Spleen (tissue), 11 donors: ENCODE data around the gene UBE2V1. TPM values are rescaled to one million over a fixed set of nuclear protein-coding genes. Genes with fewer than 3 reads are reported as not detected.
A peak's percentile ranks its signal among the peaks of the same experiment; 100 is the strongest.

Experiments used
- DNase-seq: peaks from one replicate; pipeline ENCODE4 v3.0.0-alpha.2; 2020
- H3K27ac ChIP-seq, 8 donors: fragments of 200-600 bp; sonication (generic) in 7 of 8; 1 replicate in 4 of 8; 2 replicates in 4 of 8; pipeline versions ENCODE4 v1.5.0 to v1.8.0; 2016 to 2021; ENCODE audit warnings: inconsistent platforms in 4 of 8, mild to moderate bottlenecking in 4 of 8, moderate library complexity in 1 of 8
- H3K27me3 ChIP-seq, 7 donors: fragments of 200-600 bp; sonication (generic) in 6 of 7; replicated peaks in 1 of 7; 1 replicate in 4 of 7; 2 replicates in 3 of 7; pipeline versions ENCODE4 v1.5.0 to v1.8.0; 2016 to 2021; ENCODE audit warnings: inconsistent platforms in 3 of 7, mild to moderate bottlenecking in 1 of 7
- H3K36me3 ChIP-seq, 6 donors: fragments of 200-600 bp; sonication (generic) in 5 of 6; 1 replicate in 4 of 6; 2 replicates in 2 of 6; pipeline versions ENCODE4 v1.5.0 to v1.8.0; 2016 to 2021; ENCODE audit warnings: inconsistent platforms in 2 of 6
- H3K4me1 ChIP-seq, 6 donors: fragments of 200-600 bp; sonication (generic) in 5 of 6; 1 replicate in 3 of 6; 2 replicates in 3 of 6; pipeline versions ENCODE4 v1.5.0 to v1.8.0; 2016 to 2021; ENCODE audit warnings: inconsistent platforms in 3 of 6
- H3K4me3 ChIP-seq, 8 donors: fragments of 200-600 bp; sonication (generic) in 7 of 8; 1 replicate in 4 of 8; 2 replicates in 4 of 8; pipeline versions ENCODE4 v1.5.0 to v1.8.0; 2016 to 2021; ENCODE audit warnings: inconsistent platforms in 4 of 8, mild to moderate bottlenecking in 4 of 8, moderate library complexity in 2 of 8
- H3K9me3 ChIP-seq, 8 donors: fragments of 200-600 bp; sonication (generic) in 7 of 8; 1 replicate in 4 of 8; 2 replicates in 4 of 8; pipeline versions ENCODE4 v1.5.0 to v1.8.0; 2016 to 2021; ENCODE audit warnings: inconsistent platforms in 4 of 8
- CTCF ChIP-seq, 11 experiments: fragments of 200-600 bp in 7 of 11; fragments of 450-650 bp in 4 of 11; sonication (generic) in 4 of 11; IDR thresholded peaks in 8 of 11; conservative IDR thresholded peaks in 3 of 11; 1 replicate in 7 of 11; 2 replicates in 4 of 11; pipeline versions ENCODE4 v1.4.0 to v1.8.0; 2016 to 2021; ENCODE audit warnings: antibody characterized with exemption in 11 of 11, inconsistent platforms in 4 of 11, mild to moderate bottlenecking in 1 of 11
- POLR2A ChIP-seq, 3 donors: fragments of 450-650 bp; IDR thresholded peaks; one replicate each; pipeline ENCODE4 v1.5.1; 2017; ENCODE audit warnings: antibody characterized with exemption in 3 of 3, mild to moderate bottlenecking in 1 of 3
- POLR2AphosphoS5 ChIP-seq, 3 donors: sonication (generic); formaldehyde crosslinking; IDR thresholded peaks; one replicate each; pipeline ENCODE4 v1.5.1; 2017; ENCODE audit warnings: antibody characterized with exemption in 3 of 3
- WGBS, 5 donors: extraction: QIAGEN DNeasy Blood & Tissue Kit in 3 of 5; methylation state at CpG; one replicate each; pipeline versions ENCODE4 v1.1.5 to v1.1.7; 2013 to 2018; 5-methylcytosine and 5-hydroxymethylcytosine counted together
- intact Hi-C: fragments of 100-400 bp; cut with DNase I; formaldehyde crosslinking; loops from one replicate; pipeline ENCODE4 v1.15.0; 2023; ENCODE audit warnings: low total_unique reads
- polyA plus RNA-seq, 3 donors: library from polyadenylated mRNA; stranded (reverse); fragments of 200-250 nt; gene quantifications; one replicate each; pipeline ENCODE4 v1.2.1, GENCODE V29; 2013
- total RNA-seq, 7 donors: library from RNA; depleted of rRNA in 3 of 7; stranded (reverse); fragments of >200 nt in 3 of 7; fragmentation: NEBNext Ultra II Directional in 4 of 7; extraction: Animal tissue kit (Norgen Biotek cat#: 25700) in 4 of 7; gene quantifications; one replicate each; pipeline versions ENCODE4 v1.1.0 to v1.2.1, GENCODE V29; 2016 to 2021
- donor health status: healthy with polysubstance abuse.
- donor health status: DM: no; HTN: no; CAD: no; lungs with moderate emphysema.
- donor health status: DM: no; HTN: no; CAD: no.
- donor health status: Bipolar disorder and iron deficiency.
- donor health status: healthy.
- donor health status: DM: no; HTN: no; CAD: no.
- donor health status: DM: yes; HTN: yes; CAD: no.

Gene UBE2V1
- total and polyA plus RNA-seq, 10 donors, result 62.3 to 140 (median 122) TPM

DNA sequence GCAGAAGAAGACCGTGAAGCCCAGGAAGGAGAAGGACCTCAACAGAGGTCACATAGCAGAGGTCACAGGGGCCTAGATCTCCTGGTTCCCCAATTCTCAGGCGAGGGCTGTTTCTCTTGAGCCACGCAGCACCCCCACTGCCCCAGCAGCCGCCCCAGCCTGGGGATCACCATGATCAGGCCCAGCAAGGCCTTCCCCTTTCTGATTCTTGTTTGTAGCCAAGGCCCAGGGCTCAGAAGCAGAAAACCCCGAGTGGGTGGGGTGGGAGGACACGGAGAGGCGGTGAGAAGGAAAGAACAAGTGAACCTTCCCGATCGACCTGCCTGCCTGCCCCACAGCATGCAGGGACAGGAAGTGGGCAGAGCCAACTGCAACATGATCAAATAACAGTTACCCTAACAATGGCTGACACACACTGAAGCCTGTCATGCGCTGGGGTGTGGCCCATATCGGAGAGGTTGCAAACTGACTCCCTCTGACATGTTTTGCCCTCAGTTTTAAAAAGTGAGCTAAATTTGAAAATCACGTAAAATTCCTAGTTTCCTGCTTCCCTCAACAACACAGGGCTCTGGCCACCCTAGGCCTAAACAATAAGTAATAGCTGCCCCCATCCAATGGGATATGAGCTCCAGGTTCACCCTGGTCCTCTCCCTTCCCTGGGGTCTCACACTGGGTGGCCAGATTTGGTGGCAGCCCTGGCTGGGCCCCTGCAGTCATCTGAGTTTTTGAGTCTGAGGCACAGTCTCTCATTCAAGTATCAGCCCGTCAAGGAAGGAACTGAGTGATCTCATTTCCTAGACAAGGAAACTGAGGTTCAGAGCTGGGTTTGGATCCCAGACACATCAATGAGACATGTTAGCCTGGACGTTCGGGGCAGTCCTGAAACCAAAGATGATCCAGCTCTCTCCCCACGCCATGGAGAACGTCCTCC is 34.0 kb upstream of the UBE2V1 start:
- H3K9me3 ChIP-seq, result no peaks in the 10 kb centered on the region
- peak overlapping the region in 2 of 8 donors; percentile 7 to 48 for H3K4me3 ChIP-seq
- peak; percentile 92 for DNase-seq
- no peaks in the 10 kb centered on the region for H3K27me3 ChIP-seq
- H3K36me3 ChIP-seq, result peaks cover 2 to 61% (median 17%) of the 10 kb centered on the region in 6 donors
- peak overlapping the region; percentile 61 to 92 (median 86) for H3K27ac ChIP-seq
- 20 to 41% (median 21%) methylated on average over 15 to 17 of the region's 17 CpGs for WGBS, 5 donors
- peaks cover 37 to 100% (median 85%) of the 10 kb centered on the region in 6 donors for H3K4me1 ChIP-seq
- no peak for TF ChIP-seq CTCF (IDR thresholded peaks at IDR 0.05 in 8 of 11, conservative IDR thresholded peaks at IDR 0.05 in 3 of 11)
- peak; percentile 72 to 78 (median 72) for TF ChIP-seq POLR2AphosphoS5 (IDR thresholded peaks at IDR 0.05)
- intact Hi-C loops, result no loop called here

DNA sequence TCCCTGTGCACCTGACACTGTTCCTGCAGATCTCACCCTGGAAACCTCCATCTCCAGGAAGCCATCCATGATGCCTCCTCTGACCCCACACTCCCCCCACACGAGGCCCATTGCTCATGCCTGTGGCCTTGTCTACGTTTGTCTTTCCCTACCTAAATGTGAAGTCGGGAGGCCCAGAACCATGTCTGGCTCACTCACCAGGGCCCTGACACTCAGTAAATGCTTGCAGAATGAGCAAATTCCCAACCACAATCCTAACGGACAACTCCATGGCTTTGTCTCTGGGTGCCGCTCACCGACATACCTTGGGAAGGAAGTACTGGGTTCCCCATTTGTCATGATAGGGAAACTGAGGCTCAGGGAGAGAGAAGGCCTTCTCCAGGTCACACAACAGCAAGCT is 33.3 kb upstream of the UBE2V1 start:
- peaks cover 2 to 67% (median 25%) of the 10 kb centered on the region in 6 donors for H3K36me3 ChIP-seq
- peak overlapping the region in 1 of 8 donors; percentile 48 for H3K4me3 ChIP-seq
- no peaks in the 10 kb centered on the region for H3K27me3 ChIP-seq
- H3K27ac ChIP-seq, result peak overlapping the region; percentile 61 to 92 (median 86)
- no peak for TF ChIP-seq POLR2A (IDR thresholded peaks at IDR 0.05)
- TF ChIP-seq CTCF (IDR thresholded peaks at IDR 0.05 in 8 of 11, conservative IDR thresholded peaks at IDR 0.05 in 3 of 11), result no peak
- no peak for TF ChIP-seq POLR2AphosphoS5 (IDR thresholded peaks at IDR 0.05)
- intact Hi-C loops, result no loop called here
- H3K4me1 ChIP-seq, result peaks cover 34 to 100% (median 84%) of the 10 kb centered on the region in 6 donors
- WGBS, 5 donors, result 74 to 84% (median 76%) methylated on average over 6 of the region's 6 CpGs
- DNase-seq, result no peak
- no peaks in the 10 kb centered on the region for H3K9me3 ChIP-seq

- no peaks in the 10 kb centered on the region for H3K27me3 ChIP-seq
- no peaks in the 10 kb centered on the region for H3K9me3 ChIP-seq
- TF ChIP-seq POLR2A (IDR thresholded peaks at IDR 0.05), result no peak
- TF ChIP-seq CTCF (IDR thresholded peaks at IDR 0.05 in 8 of 11, conservative IDR thresholded peaks at IDR 0.05 in 3 of 11), result no peak
- TF ChIP-seq POLR2AphosphoS5 (IDR thresholded peaks at IDR 0.05), result no peak
- intact Hi-C loops, result no loop called here
- WGBS, 5 donors, result 93 to 97% (median 94%) methylated on average over 6 of the region's 6 CpGs
- peaks cover 30 to 100% (median 81%) of the 10 kb centered on the region in 6 donors for H3K4me1 ChIP-seq
- H3K27ac ChIP-seq, result peak overlapping the region in 7 of 8 donors; percentile 76 to 92 (median 86)
- H3K4me3 ChIP-seq, result no peak overlapping the region
- no peak for DNase-seq
- H3K36me3 ChIP-seq, result peaks cover 2 to 67% (median 26%) of the 10 kb centered on the region in 6 donors
Measured at GRCh38 chr20:50145566-50145965, 32.6 kb upstream of the UBE2V1 start.

DNA sequence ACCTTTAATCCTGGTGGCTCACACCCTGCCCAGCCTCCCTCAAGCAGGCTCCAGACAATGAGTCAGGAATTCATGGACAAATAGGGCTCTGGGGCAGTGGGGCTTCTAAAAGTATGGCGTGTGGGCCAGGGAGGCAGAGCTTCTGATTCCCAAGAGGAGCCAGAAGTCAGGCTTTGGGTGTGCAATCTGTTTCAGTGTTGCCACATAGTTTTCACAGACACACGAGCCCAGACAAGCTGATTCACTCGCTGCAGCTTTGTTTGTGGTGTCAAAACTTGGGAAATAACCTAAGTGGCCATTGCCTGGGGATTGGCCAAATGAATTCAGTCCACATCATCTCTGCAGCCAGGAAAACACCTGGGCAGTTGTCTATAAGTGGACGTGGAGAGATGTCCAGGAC is 31.4 kb upstream of the UBE2V1 start:
- no peak for TF ChIP-seq POLR2A (IDR thresholded peaks at IDR 0.05)
- TF ChIP-seq CTCF (IDR thresholded peaks at IDR 0.05 in 8 of 11, conservative IDR thresholded peaks at IDR 0.05 in 3 of 11), result no peak
- TF ChIP-seq POLR2AphosphoS5 (IDR thresholded peaks at IDR 0.05), result no peak
- Histone ChIP-seq H3K9me3 (no peaks in the 10 kb centered on the region), H3K36me3 (peaks cover 2 to 67% (median 28%) of the 10 kb centered on the region in 6 donors), H3K4me3 (no peak overlapping the region), H3K27me3 (no peaks in the 10 kb centered on the region), H3K27ac (peak overlapping the region in 4 of 8 donors; percentile 3 to 90 (median 40)), H3K4me1 (peaks cover 25 to 100% (median 79%) of the 10 kb centered on the region in 6 donors)
- DNase-seq, result no peak
- intact Hi-C loops, result no loop called here
- WGBS, 5 donors, result 42 to 79% (median 54%) methylated on average over 4 of the region's 4 CpGs
